HuH-7.5 (cell line): ENCODE results near the gene LLGL2.
"Not testable (repeated sequence)": the region's sequence is repeated elsewhere in the genome, so short reads cannot be mapped to it uniquely, and the experiment has no call there.

Experiments used
- DNase-seq: peaks from one replicate; pipeline ENCODE4 v3.0.0; 2011; ENCODE audit warnings: low spot score

Gene LLGL2

DNA sequence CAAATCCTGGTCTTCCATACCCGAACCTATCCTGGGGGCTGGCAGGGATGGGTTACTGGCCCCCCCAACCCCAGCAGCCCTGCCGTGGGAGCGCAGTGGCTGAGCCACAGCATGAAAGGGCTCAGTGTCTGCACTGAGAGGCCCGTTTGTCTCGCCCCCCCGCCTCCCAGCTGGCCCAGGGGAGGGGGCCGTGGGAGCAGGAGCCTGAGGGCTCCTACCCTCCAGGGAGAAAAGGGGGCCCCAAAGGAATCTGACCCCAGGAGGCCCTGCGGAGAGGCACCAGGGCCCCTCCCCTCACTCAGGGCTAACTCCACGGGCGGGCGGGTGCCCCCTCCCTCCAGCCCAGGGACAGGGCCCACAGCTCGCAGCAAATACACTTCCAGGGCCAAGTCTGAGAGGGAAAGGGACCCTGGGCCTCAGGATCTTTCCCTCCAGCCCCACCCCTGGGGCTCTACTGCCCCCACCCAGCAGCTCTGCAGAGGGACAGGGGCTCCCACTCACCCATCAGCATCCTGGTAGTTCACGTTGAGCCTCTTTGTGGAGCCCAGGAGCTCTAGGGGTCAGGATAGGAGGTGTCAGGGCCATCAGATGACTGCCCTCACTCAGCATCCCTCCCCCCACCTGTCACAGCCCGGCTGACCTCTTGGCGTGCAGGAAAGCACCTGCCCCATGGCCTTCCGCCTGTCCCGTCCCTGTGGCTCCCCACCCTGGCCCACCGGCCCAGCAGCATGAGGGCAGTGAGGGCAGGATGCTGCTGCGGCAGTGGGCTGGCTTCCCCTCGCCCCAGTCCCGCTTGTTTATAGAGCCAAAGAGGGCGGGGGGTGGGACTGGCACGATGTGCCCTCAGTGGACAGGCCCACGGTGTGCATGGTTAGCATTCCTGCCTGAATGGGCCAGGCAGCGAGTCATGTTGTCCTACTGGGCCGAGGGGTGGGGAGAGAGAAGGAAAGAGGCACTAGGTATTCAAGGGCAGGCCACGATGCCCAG, 17.5 kb upstream of the LLGL2 start:
- no peak for DNase-seq

GRCh38 chr17:75508931-75509361, 16.6 kb upstream of the LLGL2 start:
- DNase-seq, result no peak

DNA sequence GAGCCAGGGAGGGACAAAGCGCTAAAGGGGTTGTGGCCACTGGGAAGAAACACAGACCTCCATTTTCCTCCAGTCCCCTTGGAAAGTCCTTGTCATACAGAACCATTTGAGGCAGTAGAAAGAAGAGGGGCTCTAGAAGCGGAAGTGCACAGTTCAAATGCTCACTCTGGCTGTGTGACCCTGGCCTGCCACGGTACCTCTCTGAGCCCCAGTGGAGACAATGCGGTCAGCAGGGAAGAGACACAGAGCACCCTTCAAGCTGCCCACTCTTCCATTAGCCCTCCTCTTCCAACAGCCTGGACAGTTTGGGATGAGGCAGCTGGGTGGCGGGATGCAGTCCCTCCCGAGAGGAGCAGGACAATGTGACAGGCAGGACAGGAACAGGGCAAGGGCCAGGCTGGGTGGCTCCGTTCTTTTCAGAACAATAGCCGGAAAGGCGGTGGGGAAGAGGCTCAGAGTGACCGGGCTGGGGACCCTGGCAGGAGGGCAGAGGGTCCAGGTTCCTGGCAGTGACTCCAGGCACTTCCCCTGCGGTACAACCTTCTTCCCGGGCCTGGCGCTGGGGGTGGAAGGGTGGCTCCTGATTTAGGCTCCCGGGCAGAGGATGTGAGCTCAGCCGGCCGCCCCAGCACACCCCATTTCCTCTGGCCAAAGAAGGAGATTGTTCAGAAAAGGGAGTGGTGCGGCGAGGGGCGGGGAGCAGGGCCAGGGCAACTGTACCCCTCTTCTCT, 15.8 kb upstream of the LLGL2 start:
- DNase-seq, result no peak

DNA sequence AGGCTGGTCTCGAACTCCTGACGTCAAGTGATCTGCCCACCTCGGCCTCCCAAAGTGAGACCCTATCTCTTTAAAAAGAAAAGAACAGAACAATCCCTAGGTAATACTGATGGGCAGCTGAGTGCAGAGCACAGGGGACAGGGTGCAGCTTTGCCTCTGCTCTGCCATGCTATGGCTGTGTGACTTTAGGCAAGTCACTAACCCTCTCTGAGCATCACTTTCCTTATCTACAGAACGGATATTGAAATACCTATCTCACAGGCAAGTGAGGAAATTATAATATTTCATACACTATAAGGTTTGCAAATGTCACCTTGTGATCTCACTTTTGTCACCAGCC, 14.3 kb upstream of the LLGL2 start:
- DNase-seq, result no peak

DNA sequence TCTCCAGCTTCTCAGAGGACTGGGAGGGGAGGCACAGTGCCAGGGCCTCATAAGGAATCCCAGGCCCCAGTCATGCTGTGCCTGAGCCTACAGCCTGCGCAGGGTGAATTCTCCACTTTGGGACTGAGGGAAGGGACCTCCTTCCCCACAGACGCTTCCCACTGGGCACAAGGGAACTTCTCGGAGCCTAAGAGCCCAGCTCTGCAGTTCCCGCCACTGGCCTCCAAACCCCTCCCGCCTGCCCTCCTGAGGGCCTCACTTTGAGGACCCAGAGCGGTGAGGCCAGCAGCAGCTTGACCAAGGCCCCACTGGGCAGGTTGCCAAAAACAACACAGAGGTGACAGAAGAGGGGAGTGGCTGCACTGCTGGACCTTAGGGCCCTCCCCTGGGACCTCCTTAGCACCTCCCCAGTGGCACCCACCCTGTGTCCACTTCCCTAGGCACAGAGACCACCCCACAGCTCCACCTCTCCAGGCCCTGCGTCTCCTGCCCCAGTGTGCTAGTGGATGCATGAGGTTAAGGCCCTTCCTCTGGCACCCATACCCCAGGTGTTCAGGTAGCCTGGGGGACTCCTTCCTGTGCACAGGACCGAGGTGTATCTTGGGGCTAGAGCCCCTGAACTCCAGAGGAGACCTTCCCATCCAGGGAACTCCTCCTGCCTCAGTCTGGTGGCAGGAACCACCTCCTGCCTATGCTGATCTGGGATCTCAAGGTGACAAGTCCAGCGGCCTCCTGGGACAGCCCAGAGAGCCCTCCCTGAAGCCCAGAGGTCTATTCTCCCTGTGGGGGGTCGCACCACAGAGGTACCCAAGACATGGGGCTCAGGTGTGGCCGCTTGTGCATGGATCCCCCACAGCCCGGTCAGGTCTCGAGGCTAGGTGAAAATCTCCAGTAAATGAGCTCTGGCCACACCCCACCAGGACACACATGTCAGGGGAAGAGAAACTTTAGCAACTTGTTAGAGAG, 13.6 kb upstream of the LLGL2 start:
- DNase-seq, result peak; percentile 92

- DNase-seq, result no peak
These were observed 12.4 kb upstream of the LLGL2 start for GRCh38 chr17:75512926-75513640.

DNA sequence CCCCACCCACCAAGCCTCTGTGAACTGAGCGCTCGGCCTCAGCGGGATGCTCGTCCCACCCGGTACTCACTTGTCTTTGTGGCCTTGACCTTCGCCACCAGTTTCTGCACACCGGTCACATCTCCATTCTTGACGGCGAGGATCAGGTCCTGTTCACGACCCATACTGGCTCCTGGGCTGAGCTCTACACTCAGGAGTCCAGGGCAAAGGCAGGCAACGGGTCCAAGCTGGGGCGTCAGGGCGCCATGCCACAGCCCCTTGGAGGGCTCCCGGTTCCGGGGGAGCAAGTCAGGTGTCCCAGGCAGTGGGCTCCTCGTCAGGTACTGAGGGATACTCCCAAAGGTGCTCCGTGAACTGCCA, 11.9 kb upstream of the LLGL2 start:
- DNase-seq, result no peak

DNA sequence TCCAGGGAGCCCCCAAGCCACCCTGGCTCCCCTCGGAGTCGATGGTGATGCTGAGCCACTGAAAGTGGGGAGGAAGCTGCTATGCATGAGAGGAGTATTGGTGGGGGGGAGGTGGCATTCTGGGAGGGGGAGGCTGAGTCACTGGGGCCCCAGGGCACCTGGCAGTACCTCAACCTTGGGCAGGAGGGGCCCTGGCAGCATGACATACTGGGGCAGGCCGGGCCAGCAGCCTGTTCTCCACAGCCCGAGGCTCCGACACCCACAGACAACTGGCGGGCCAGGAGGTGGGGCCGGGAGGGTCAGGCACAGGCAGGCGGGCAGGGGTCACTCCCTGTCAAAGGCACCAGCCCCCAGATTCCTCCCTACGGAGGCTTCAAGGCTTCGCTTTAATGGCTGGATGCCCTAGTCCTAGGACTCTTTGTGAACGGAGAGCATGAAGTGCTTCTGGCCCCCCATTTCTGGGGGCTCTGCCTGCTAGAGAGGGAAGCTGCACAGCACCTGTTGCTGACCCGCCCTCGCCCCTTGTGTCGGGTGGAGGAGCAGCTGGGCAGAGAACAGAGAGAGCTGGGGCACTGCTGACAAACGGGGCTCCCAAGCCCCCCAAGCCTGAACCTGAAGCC, 11.1 kb upstream of the LLGL2 start:
- no peak for DNase-seq

DNA sequence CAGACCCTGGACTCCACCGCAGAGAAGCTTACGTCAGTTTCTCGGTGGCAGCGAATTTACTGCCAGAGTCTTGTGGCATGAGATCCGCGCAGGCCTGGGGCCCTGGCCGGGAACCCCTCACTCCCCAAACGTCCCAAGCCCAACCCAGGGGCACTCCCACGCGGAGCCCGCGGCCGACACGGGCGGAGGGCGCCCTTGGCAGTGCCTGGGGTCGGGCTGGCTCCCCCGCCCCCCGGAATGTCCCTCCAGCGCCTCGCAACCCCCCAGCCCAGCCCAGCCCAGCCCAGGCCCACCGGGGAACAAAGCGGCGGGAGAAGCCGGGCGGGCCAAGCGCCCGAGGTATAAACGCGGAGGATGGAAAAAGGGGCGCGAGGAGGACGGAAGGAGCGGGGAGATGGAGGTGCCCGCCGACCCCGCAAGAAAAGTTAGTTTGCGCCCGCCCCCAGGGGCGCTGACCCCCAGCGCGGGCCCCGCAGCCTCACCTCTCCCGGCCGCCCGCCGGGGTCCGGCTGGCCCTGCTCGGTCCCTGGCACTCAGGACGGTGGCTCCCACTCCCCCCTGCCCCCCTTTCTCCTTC, 10.5 kb upstream of the LLGL2 start:
- no peak for DNase-seq

- peak; percentile 99 for DNase-seq
These were observed 9.8 kb upstream of the LLGL2 start, which contains the start of gene CASKIN2 for GRCh38 chr17:75515496-75516254. Gene CASKIN2 (minus strand): TSS chr17:75515537. CDS start chr17:75513804, 1,733 bp downstream.

DNA sequence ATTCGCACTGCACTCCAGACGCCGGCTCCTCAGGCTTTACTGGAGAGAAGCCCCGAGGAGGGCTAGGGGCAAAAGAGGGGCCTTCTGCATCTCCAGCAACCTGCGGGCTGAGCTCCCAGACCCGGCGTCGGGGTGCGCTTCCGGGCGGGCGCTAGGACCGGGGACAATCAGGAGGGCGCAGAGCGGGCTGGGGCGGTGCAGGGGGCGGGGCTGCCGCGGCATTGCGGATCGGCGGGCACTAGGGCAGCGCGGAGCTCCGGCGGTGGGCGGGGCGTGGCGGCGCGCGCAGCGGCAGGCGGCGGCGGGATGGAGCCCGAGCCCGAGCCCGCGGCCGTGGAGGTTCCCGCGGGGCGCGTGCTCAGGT, 9.3 kb upstream of the LLGL2 start, which contains the start of gene TSEN54:
TSS of gene TSEN54 (plus strand) at position 274 of the 364 bp plus-strand sequence. CDS start at position 307, 33 bp downstream.
- DNase-seq, result peak; percentile 95

- peak; percentile 61 for DNase-seq
These were observed 8.7 kb upstream of the LLGL2 start for GRCh38 chr17:75516619-75517296.

GRCh38 chr17:75517297-75517865, 8.1 kb upstream of the LLGL2 start:
- peak; percentile 80 for DNase-seq

GRCh38 chr17:75518201-75518600, 7.3 kb upstream of the LLGL2 start:
- DNase-seq, result no peak

- no peak for DNase-seq
These were observed 6.4 kb upstream of the LLGL2 start for GRCh38 chr17:75518983-75519537.

GRCh38 chr17:75520413-75520812, 5.1 kb upstream of the LLGL2 start:
- DNase-seq, result not testable (repeated sequence)

- no peak for DNase-seq
These were observed 4.2 kb upstream of the LLGL2 start for GRCh38 chr17:75521290-75521689.
